BJ (cell line): Measurements from ENCODE around the gene ZFHX2. TPM values are rescaled to one million over a fixed set of nuclear protein-coding genes. Genes with fewer than 3 reads are reported as not detected.

Experiments
- CTCF ChIA-PET: fragments of 350-600 bp; formaldehyde crosslinking; extraction: SDS; loops from one replicate; lab custom pipeline; 2021; ENCODE audit warnings: antibody characterized with exemption, inconsistent platforms; lab: Yijun Ruan, JAX
- POLR2A ChIA-PET: fragments of 300-600 bp; sonication (Branson Sonifier 250); formaldehyde crosslinking; extraction: SDS; loops from one replicate; lab custom pipeline; 2021; ENCODE audit warnings: antibody characterized with exemption; lab: Charles Lee
- DNase-seq: peaks from one replicate; pipeline ENCODE4 v3.0.0-alpha.2; 2011; ENCODE audit warnings: low read depth
- H3K27me3 ChIP-seq: 2 replicates; pipeline ENCODE4 v1.6.0; 2011; ENCODE audit warnings: low read length; ENCODE audit not compliant: control insufficient read depth, insufficient read depth
- H3K36me3 ChIP-seq: 2 replicates; pipeline ENCODE4 v1.5.1; 2011; ENCODE audit warnings: low read length; ENCODE audit not compliant: control insufficient read depth, insufficient read depth
- H3K4me3 ChIP-seq: 2 replicates; pipeline ENCODE4 v1.5.1; 2011; ENCODE audit warnings: low read depth, mild to moderate bottlenecking, control low read depth, low read length
- CTCF ChIP-seq: IDR thresholded peaks from 2 replicates; pipeline ENCODE4 v1.5.1; 2011; ENCODE audit warnings: low read depth, mild to moderate bottlenecking, control low read depth, inconsistent platforms, low read length, moderate library complexity; ENCODE audit not compliant: insufficient read depth
- polyA plus RNA-seq: library from polyadenylated mRNA; depleted of rRNA; stranded (reverse); fragments of >200 nt; gene quantifications from 2 replicates; pipeline ENCODE4 v1.2.3, GENCODE V29; 2011

Gene ZFHX2
- polyA plus RNA-seq, 1 experiment = 0.28 TPM

- ChIA-PET POLR2A (no interaction called here), CTCF (interaction anchor here (1.3 to 16.8 kb wide), 5 partner anchors 8 to 343 kb away, joined by 3 to 479 read pairs (median 5); partner anchors contain the start of gene NGDN)
- no peak for TF ChIP-seq CTCF
- peaks cover 7% of the 10 kb centered on the region for H3K27me3 ChIP-seq
- no peak for DNase-seq
- H3K4me3 ChIP-seq = peak overlapping the region; percentile 52
- H3K36me3 ChIP-seq = no peaks in the 10 kb centered on the region; the same call in 1 of the 2 replicates
Observed at GRCh38 chr14:23568021-23568599, 16.5 kb upstream of the ZFHX2 start.

- POLR2A ChIA-PET = no interaction called here
- CTCF ChIA-PET = interaction anchor here (1.3 to 16.8 kb wide), 5 partner anchors 8 to 343 kb away, joined by 3 to 479 read pairs (median 5); partner anchors contain the start of gene NGDN
Observed at GRCh38 chr14:23567186-23568020, 15.8 kb upstream of the ZFHX2 start, which contains the start of gene AP1G2. AP1G2 (minus strand) TSS chr14:23567791; CDS start chr14:23567314, 477 bp downstream.

GRCh38 chr14:23566778-23567185 is 15.2 kb upstream of the ZFHX2 start:
- H3K27me3 ChIP-seq = peaks cover 2% of the 10 kb centered on the region
- H3K36me3 ChIP-seq = peaks cover 3% of the 10 kb centered on the region
- ChIA-PET POLR2A (no interaction called here), CTCF (interaction anchor here (1.3 to 16.8 kb wide), 4 partner anchors 7 to 344 kb away, joined by 3 to 479 read pairs (median 4); partner anchors contain the start of gene NGDN)
- DNase-seq = no peak
- TF ChIP-seq CTCF = peak; percentile 37
- peak overlapping the region; percentile 52 for H3K4me3 ChIP-seq

More at GRCh38 chr14:23567186-23568020, 15.8 kb upstream of the ZFHX2 start, which contains the start of gene AP1G2:
- no peak; the same call in 1 of the 2 replicates for TF ChIP-seq CTCF
- Histone ChIP-seq H3K27me3 (peaks cover 4% of the 10 kb centered on the region), H3K36me3 (no peaks in the 10 kb centered on the region; the same call in 1 of the 2 replicates), H3K4me3 (peak within 1 kb of the TSS; percentile 52)
- DNase-seq = no peak

GRCh38 chr14:23566112-23566777 is 14.7 kb upstream of the ZFHX2 start:
- peaks cover 4% of the 10 kb centered on the region for H3K36me3 ChIP-seq
- POLR2A ChIA-PET = no interaction called here
- DNase-seq = no peak
- TF ChIP-seq CTCF = no peak
- CTCF ChIA-PET = interaction anchor here (1.4 to 16.8 kb wide), 2 partner anchors 89 to 344 kb away, joined by 3 to 479 read pairs; partner anchors contain the start of gene NGDN
- no peak overlapping the region for H3K4me3 ChIP-seq
- no peaks in the 10 kb centered on the region for H3K27me3 ChIP-seq
